ENCODE measurements around the gene RHBDF2. TPM values are rescaled to one million over a fixed set of nuclear protein-coding genes. Genes with fewer than 3 reads are reported as not detected.
"Not testable (repeated sequence)": the region's sequence is repeated elsewhere in the genome, so short reads cannot be mapped to it uniquely, and the experiment has no call there.

The RHBDF2 gene
- total and polyA plus RNA-seq, 2 experiments from 2014 or later = 8.7 to 18.7 TPM

DNA sequence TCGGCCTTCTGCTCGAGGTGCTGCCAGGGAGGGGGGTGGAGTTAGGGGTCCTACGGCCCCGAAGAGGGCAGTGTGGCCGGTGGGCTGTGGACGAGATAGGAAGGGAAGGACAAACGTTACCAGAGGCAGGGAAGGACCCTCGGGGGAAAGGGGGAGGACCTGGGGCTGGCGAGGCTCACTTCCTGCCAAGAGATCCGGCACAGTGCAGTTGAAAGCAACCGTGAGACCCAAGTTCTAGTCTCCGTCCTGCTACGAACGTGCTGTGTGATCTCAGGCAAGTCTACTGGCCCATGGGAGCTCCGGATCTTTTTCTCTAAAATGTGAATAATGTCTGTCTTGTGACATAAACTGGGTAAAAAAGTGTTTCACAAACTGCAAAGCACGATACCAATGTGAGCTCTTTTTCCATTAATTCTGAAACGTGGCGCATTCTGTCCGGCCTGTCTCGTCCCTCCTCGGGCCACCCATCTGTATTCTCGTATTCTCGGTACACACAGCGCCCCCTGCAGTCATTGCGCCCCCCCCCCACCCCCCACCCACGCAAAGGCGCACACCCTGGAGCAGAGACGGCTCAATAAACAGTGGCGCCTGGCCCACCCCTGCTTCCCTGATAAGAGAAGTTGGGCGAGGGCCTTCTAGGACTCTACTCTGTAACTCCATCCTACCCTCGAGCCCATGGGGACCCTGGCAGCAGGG is 27.5 kb upstream of the RHBDF2 start:
- H3K27ac ChIP-seq = no peak overlapping the region
- no peak overlapping the region for H3K4me3 ChIP-seq
- H3K4me1 ChIP-seq (ENCODE audit: low read depth) = peaks cover 13% of the 10 kb centered on the region
- no peaks in the 10 kb centered on the region for H3K9me3 ChIP-seq (ENCODE audit: low read depth)
- no peaks in the 10 kb centered on the region for H3K27me3 ChIP-seq
- TF ChIP-seq, protein P1, sequence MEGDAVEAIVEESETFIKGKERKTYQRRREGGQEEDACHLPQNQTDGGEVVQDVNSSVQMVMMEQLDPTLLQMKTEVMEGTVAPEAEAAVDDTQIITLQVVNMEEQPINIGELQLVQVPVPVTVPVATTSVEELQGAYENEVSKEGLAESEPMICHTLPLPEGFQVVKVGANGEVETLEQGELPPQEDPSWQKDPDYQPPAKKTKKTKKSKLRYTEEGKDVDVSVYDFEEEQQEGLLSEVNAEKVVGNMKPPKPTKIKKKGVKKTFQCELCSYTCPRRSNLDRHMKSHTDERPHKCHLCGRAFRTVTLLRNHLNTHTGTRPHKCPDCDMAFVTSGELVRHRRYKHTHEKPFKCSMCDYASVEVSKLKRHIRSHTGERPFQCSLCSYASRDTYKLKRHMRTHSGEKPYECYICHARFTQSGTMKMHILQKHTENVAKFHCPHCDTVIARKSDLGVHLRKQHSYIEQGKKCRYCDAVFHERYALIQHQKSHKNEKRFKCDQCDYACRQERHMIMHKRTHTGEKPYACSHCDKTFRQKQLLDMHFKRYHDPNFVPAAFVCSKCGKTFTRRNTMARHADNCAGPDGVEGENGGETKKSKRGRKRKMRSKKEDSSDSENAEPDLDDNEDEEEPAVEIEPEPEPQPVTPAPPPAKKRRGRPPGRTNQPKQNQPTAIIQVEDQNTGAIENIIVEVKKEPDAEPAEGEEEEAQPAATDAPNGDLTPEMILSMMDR (IDR thresholded peaks at IDR 0.05; ENCODE audit: low read depth, low read length) = peak; percentile 16
- no peaks in the 10 kb centered on the region for H3K36me3 ChIP-seq
- DNase-seq (ENCODE audit: low read depth in 1 of 2, low spot score in 1 of 2) = peak in 1 of 2 donors; percentile 71

- H3K4me1 ChIP-seq (ENCODE audit: low read depth) = peaks cover 13% of the 10 kb centered on the region
- H3K27me3 ChIP-seq = no peaks in the 10 kb centered on the region
- H3K9me3 ChIP-seq (ENCODE audit: low read depth) = no peaks in the 10 kb centered on the region
- no peak overlapping the region for H3K4me3 ChIP-seq
- no peak overlapping the region for H3K27ac ChIP-seq
- TF ChIP-seq, protein P1 (IDR thresholded peaks at IDR 0.05; ENCODE audit: low read depth, low read length) = no peak
- no peak for DNase-seq (ENCODE audit: low read depth in 1 of 2, low spot score in 1 of 2)
- H3K36me3 ChIP-seq = no peaks in the 10 kb centered on the region
Observed at GRCh38 chr17:76528156-76528527, 26.9 kb upstream of the RHBDF2 start.

- H3K4me1 ChIP-seq (ENCODE audit: low read depth) = peaks cover 13% of the 10 kb centered on the region
- H3K27me3 ChIP-seq = no peaks in the 10 kb centered on the region
- DNase-seq (ENCODE audit: low read depth in 1 of 2, low spot score in 1 of 2) = peak in 1 of 2 donors; percentile 95
- TF ChIP-seq, protein P1 (IDR thresholded peaks at IDR 0.05; ENCODE audit: low read depth, low read length) = no peak
- H3K36me3 ChIP-seq = no peaks in the 10 kb centered on the region
- no peaks in the 10 kb centered on the region for H3K9me3 ChIP-seq (ENCODE audit: low read depth)
- no peak overlapping the region for H3K27ac ChIP-seq
- no peak overlapping the region for H3K4me3 ChIP-seq
Observed at GRCh38 chr17:76527430-76528111, 26.3 kb upstream of the RHBDF2 start.

GRCh38 chr17:76527016-76527415 is 25.8 kb upstream of the RHBDF2 start:
- H3K27me3 ChIP-seq; H3K27ac ChIP-seq; H3K36me3 ChIP-seq; DNase-seq (ENCODE audit: low read depth in 1 of 2, low spot score in 1 of 2); H3K9me3 ChIP-seq (ENCODE audit: low read depth); H3K4me3 ChIP-seq: not testable (repeated sequence)
- H3K4me1 ChIP-seq (ENCODE audit: low read depth) = peaks cover 13% of the 10 kb centered on the region

DNA sequence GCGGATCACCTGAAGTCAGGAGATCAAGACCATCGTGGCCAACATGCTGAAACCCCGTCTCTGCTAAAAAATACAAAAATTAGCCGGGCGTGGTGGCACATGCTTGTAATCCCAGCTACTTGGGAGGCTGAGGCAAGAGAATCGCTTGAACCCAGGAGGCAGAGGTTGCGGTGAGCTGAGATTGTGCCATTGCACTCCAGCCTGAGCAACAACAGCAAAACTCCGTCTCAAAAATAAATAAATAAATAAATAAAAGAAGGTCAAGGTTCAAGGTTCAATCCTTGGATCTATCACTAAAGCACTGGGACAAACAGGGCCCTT is 24.2 kb upstream of the RHBDF2 start:
- H3K27ac ChIP-seq; DNase-seq (ENCODE audit: low read depth in 1 of 2, low spot score in 1 of 2); H3K27me3 ChIP-seq; H3K4me3 ChIP-seq; H3K36me3 ChIP-seq; H3K9me3 ChIP-seq (ENCODE audit: low read depth): not testable (repeated sequence)
- peaks cover 12% of the 10 kb centered on the region for H3K4me1 ChIP-seq (ENCODE audit: low read depth)

DNA sequence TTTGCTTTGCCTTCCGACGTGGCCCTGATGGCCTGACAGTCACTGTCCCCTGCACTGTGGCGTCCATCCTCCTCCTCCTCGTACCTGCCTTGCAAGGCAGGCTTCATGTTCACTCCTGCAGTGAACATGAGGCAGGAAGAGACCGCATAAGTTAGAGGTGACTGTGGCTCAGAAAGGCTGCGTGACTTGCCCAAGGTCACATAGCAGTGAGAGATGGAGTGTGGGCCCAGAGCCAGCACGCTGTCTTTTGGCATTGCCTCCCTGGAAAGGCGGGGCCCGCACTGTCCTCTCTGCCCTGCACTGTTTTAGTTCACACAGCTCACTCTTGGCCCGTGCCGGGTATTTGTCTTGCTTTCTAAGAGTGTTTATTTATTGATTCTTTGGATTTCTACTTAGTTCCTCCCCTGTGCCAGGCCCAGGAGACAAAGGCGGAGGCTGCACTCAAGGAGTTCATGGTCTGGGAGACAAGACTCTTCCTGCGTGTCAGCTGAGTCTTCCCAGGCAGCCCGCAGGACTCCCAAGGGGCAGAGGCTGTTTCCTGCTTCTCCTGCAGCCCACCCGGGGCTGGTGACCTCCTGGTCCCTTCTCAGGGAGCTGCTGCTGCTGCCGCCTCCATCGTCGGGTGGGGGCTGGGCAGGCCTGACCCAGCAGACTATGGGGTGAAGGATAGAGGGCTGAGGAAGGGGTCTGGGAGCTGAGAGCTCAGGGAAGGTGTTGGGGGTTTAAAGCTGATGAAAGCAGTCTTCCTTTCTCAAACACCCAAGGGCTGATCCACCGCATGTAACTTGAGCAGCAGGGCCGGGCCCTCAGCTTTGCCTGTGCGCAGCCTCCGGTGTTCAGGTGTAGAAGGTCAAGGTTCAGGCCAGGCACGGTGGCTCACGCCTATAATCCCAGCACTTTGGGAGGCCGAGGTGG is 23.6 kb upstream of the RHBDF2 start:
- DNase-seq (ENCODE audit: low read depth in 1 of 2, low spot score in 1 of 2) = peak in 1 of 2 donors; percentile 65
- peaks cover 5% of the 10 kb centered on the region for H3K4me1 ChIP-seq (ENCODE audit: low read depth)
- no peaks in the 10 kb centered on the region for H3K36me3 ChIP-seq
- no peaks in the 10 kb centered on the region for H3K9me3 ChIP-seq (ENCODE audit: low read depth)
- no peak overlapping the region for H3K4me3 ChIP-seq
- no peak overlapping the region for H3K27ac ChIP-seq
- no peaks in the 10 kb centered on the region for H3K27me3 ChIP-seq
- TF ChIP-seq, protein P1 (IDR thresholded peaks at IDR 0.05; ENCODE audit: low read depth, low read length) = no peak

Measured in cardiac muscle cell (in vitro differentiated cells and primary cell).